ENCODE results near the gene ITGA1.

Gene ITGA1

DNA sequence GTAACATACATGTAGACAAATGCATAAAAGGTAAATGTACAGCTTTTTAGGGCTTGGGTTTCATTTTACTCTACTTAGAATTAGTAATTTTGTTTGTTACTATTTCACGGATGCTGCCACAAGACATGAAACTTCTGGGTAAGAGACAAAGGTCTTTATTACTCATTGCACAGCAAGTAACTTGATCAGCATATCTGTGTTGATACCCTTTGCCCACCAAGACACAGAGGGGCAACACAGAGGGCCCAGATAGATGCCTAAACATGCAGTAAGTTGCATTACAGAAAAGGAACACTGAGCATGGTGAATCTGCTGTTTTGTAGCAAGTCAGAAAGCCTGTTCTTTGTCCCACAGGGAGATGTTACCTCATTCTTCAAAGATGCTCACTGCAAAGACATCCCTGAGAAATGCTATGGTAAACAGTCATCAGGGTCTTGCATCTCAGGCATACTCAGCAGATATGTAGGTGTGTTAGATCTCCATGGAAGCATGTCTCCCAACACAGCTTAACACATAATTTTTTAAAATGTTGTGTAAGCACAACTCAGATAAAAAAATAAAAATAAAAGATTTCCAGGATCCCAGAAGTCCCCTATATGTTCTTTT is 211.7 kb downstream of the ITGA1 start:
- TF ChIP-seq, protein P1, sequence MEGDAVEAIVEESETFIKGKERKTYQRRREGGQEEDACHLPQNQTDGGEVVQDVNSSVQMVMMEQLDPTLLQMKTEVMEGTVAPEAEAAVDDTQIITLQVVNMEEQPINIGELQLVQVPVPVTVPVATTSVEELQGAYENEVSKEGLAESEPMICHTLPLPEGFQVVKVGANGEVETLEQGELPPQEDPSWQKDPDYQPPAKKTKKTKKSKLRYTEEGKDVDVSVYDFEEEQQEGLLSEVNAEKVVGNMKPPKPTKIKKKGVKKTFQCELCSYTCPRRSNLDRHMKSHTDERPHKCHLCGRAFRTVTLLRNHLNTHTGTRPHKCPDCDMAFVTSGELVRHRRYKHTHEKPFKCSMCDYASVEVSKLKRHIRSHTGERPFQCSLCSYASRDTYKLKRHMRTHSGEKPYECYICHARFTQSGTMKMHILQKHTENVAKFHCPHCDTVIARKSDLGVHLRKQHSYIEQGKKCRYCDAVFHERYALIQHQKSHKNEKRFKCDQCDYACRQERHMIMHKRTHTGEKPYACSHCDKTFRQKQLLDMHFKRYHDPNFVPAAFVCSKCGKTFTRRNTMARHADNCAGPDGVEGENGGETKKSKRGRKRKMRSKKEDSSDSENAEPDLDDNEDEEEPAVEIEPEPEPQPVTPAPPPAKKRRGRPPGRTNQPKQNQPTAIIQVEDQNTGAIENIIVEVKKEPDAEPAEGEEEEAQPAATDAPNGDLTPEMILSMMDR (conservative IDR thresholded peaks at IDR 0.05; ENCODE audit: low read length): no peak
- no peak for TF ChIP-seq EZH2phosphoT487 (IDR thresholded peaks at IDR 0.05; ENCODE audit: borderline replicate concordance)
- H3K79me2 ChIP-seq (ENCODE audit: insufficient read depth, low read length): no peaks in the 10 kb centered on the region

DNA sequence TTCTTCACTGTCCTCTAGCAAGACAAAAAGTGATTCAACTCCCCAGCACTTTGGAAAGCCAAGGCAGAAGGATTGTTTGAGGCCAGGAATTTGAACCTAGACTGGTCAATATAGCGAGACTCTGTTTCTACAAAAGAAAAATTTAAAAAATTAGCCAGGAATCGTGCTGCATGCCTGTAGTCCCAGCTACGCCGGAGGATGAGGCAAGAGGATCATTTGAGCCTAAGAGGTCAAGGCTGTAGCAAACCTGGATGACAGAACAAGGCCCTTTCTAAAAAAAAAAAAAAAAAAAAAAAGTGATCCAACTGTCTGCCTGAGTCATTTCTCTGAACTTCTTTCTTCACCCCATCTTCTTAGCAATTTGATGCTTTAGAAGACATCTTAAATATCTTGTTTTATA is 213.8 kb downstream of the ITGA1 start:
- H4K20me1 ChIP-seq (ENCODE audit: insufficient read depth, low read length, poor library complexity, severe bottlenecking): no peaks in the 10 kb centered on the region
- H3K9me3 ChIP-seq (ENCODE audit: insufficient read depth, low read depth, low read length): no peaks in the 10 kb centered on the region
- H3K4me1 ChIP-seq (ENCODE audit: insufficient read depth, low read length, poor library complexity, severe bottlenecking): peaks cover 29% of the 10 kb centered on the region
- no peaks in the 10 kb centered on the region for H3K27me3 ChIP-seq (ENCODE audit: insufficient read depth, low read length, poor library complexity, severe bottlenecking)
- no peaks in the 10 kb centered on the region for H3K36me3 ChIP-seq (ENCODE audit: insufficient read depth, low read length)
- H3K79me2 ChIP-seq (ENCODE audit: insufficient read depth, low read length): no peaks in the 10 kb centered on the region
- H3K9me2 ChIP-seq (replicated peaks; ENCODE audit: low read depth, low read length): no peaks in the 10 kb centered on the region
- H3F3A ChIP-seq (ENCODE audit: low read depth): no peaks in the 10 kb centered on the region
- no peak overlapping the region for H3K4me2 ChIP-seq (ENCODE audit: low read depth, low read length, poor library complexity, severe bottlenecking)
- no peak overlapping the region for H3K4me3 ChIP-seq (ENCODE audit: low read length, poor library complexity, severe bottlenecking)
- H3K9ac ChIP-seq (ENCODE audit: low read depth, low read length, poor library complexity, severe bottlenecking): no peak overlapping the region
- H2AFZ ChIP-seq (ENCODE audit: low read length): no peak overlapping the region
- TF ChIP-seq, protein P1 (conservative IDR thresholded peaks at IDR 0.05; ENCODE audit: low read length): no peak
- TF ChIP-seq EZH2phosphoT487 (IDR thresholded peaks at IDR 0.05; ENCODE audit: borderline replicate concordance): no peak

More for the DNA sequence above, 211.7 kb downstream of the ITGA1 start:
- Histone ChIP-seq H4K20me1 (ENCODE audit: insufficient read depth, low read length, poor library complexity, severe bottlenecking) (no peaks in the 10 kb centered on the region), H3K4me2 (ENCODE audit: low read depth, low read length, poor library complexity, severe bottlenecking) (no peak overlapping the region), H3F3A (ENCODE audit: low read depth) (no peaks in the 10 kb centered on the region), H3K36me3 (ENCODE audit: insufficient read depth, low read length) (no peaks in the 10 kb centered on the region), H3K9me3 (ENCODE audit: insufficient read depth, low read depth, low read length) (no peaks in the 10 kb centered on the region), H3K27me3 (ENCODE audit: insufficient read depth, low read length, poor library complexity, severe bottlenecking) (no peaks in the 10 kb centered on the region), H2AFZ (ENCODE audit: low read length) (0 out of 2 replicates have a peak overlapping the region, but pooled peaks have one; percentile 15), H3K9me2 (replicated peaks; ENCODE audit: low read depth, low read length) (no peaks in the 10 kb centered on the region), H3K4me3 (ENCODE audit: low read length, poor library complexity, severe bottlenecking) (no peak overlapping the region), H3K4me1 (ENCODE audit: insufficient read depth, low read length, poor library complexity, severe bottlenecking) (peaks cover 12% of the 10 kb centered on the region), H3K9ac (ENCODE audit: low read depth, low read length, poor library complexity, severe bottlenecking) (no peak overlapping the region)

DNA sequence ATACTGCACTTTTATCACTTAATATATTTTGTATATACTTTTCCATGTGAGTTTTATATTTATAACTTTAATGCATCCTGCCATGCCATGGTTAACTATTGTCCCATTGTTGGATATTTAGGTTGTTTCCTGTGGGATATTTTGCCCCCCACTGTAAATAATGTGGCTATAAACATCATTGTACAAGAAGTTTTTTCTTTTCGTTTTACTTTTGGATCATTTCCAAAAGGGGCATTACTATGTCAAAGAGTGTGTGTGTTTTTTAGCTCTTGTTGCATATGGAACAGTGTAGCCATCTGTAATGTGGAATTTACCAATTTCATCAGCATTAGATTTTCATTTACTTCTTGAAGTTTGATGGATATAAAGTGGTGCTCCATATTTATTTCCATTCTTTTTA is 214.8 kb downstream of the ITGA1 start:
- Histone ChIP-seq H3F3A (ENCODE audit: low read depth) (no peaks in the 10 kb centered on the region), H3K9me2 (replicated peaks; ENCODE audit: low read depth, low read length) (no peaks in the 10 kb centered on the region), H3K36me3 (ENCODE audit: insufficient read depth, low read length) (no peaks in the 10 kb centered on the region), H3K4me2 (ENCODE audit: low read depth, low read length, poor library complexity, severe bottlenecking) (no peak overlapping the region), H3K9ac (ENCODE audit: low read depth, low read length, poor library complexity, severe bottlenecking) (no peak overlapping the region), H3K9me3 (ENCODE audit: insufficient read depth, low read depth, low read length) (no peaks in the 10 kb centered on the region), H3K4me3 (ENCODE audit: low read length, poor library complexity, severe bottlenecking) (no peak overlapping the region), H4K20me1 (ENCODE audit: insufficient read depth, low read length, poor library complexity, severe bottlenecking) (no peaks in the 10 kb centered on the region), H2AFZ (ENCODE audit: low read length) (no peak overlapping the region), H3K27me3 (ENCODE audit: insufficient read depth, low read length, poor library complexity, severe bottlenecking) (no peaks in the 10 kb centered on the region), H3K4me1 (ENCODE audit: insufficient read depth, low read length, poor library complexity, severe bottlenecking) (peaks cover 36% of the 10 kb centered on the region), H3K79me2 (ENCODE audit: insufficient read depth, low read length) (no peaks in the 10 kb centered on the region)
- no peak for TF ChIP-seq EZH2phosphoT487 (IDR thresholded peaks at IDR 0.05; ENCODE audit: borderline replicate concordance)
- TF ChIP-seq, protein P1 (conservative IDR thresholded peaks at IDR 0.05; ENCODE audit: low read length): no peak

All from Loucy (cell line).